Cardiac muscle cell (in vitro differentiated cells and primary cell): ENCODE measurements around the gene RPL36AL. TPM values are rescaled to one million over a fixed set of nuclear protein-coding genes. Genes with fewer than 3 reads are reported as not detected.
A peak's percentile ranks its signal among the peaks of the same experiment; 100 is the strongest.
"Not testable (repeated sequence)": the region's sequence is repeated elsewhere in the genome, so short reads cannot be mapped to it uniquely, and the experiment has no call there.

Experiments
- DNase-seq, 2 donors: peaks; one replicate each; pipeline versions ENCODE4 v3.0.0 to v3.0.0-alpha.2; 2010 to 2017; ENCODE audit warnings: low read depth in 1 of 2, low spot score in 1 of 2
- H3K27ac ChIP-seq: fragments of 200-600 bp; sonication (generic); 2 replicates; pipeline ENCODE4 v1.5.1; 2016
- H3K27me3 ChIP-seq: fragments of 200-600 bp; sonication (generic); 2 replicates; pipeline ENCODE4 v1.6.0; 2016; ENCODE audit warnings: control low read depth
- H3K36me3 ChIP-seq: fragments of 200-600 bp; sonication (generic); 2 replicates; pipeline ENCODE4 v1.5.1; 2016; ENCODE audit warnings: control low read depth
- H3K4me1 ChIP-seq: fragments of 200-600 bp; sonication (generic); 2 replicates; pipeline ENCODE4 v1.8.1; 2017; ENCODE audit warnings: low read depth, mild to moderate bottlenecking, mixed run types
- H3K4me3 ChIP-seq: fragments of 200-600 bp; sonication (generic); 2 replicates; pipeline ENCODE4 v1.5.1; 2016; ENCODE audit warnings: mild to moderate bottlenecking
- H3K9me3 ChIP-seq: fragments of 200-600 bp; sonication (generic); 2 replicates; pipeline ENCODE4 v1.5.1; 2017; ENCODE audit warnings: low read depth, mild to moderate bottlenecking, control low read depth
- CTCF ChIP-seq: IDR thresholded peaks from 2 replicates; pipeline ENCODE4 v1.5.1; 2012; ENCODE audit warnings: low read depth, mild to moderate bottlenecking, low read length
- polyA plus RNA-seq: library from polyadenylated mRNA; unstranded; fragments of >200 nt; fragmentation: Nextera tagmentation; extraction: Ambion mirVana; gene quantifications from 2 replicates; pipeline ENCODE4 v1.2.1, GENCODE V29; 2016
- total RNA-seq: library from RNA; depleted of rRNA; stranded (reverse); fragments of >200 nt; gene quantifications from 2 replicates; pipeline ENCODE4 v1.2.3, GENCODE V29; 2016

RPL36AL gene
- total and polyA plus RNA-seq, 2 experiments from 2014 or later, result 197 to 208 TPM

GRCh38 chr14:49622022-49622607 lies 1.7 kb upstream of the RPL36AL start:
- H3K4me3 ChIP-seq, result peak overlapping the region; percentile 83
- no peak for TF ChIP-seq CTCF
- H3K27me3 ChIP-seq, result no peaks in the 10 kb centered on the region
- peaks cover 19% of the 10 kb centered on the region for H3K4me1 ChIP-seq
- DNase-seq, result no peak
- peaks cover 9% of the 10 kb centered on the region for H3K36me3 ChIP-seq
- H3K27ac ChIP-seq, result no peak overlapping the region
- no peaks in the 10 kb centered on the region for H3K9me3 ChIP-seq

GRCh38 chr14:49621114-49621881 lies 872 bp upstream of the RPL36AL start:
- Histone ChIP-seq H3K4me3 (peak overlapping the region; percentile 83), H3K4me1 (peaks cover 19% of the 10 kb centered on the region), H3K9me3 (no peaks in the 10 kb centered on the region), H3K27me3 (no peaks in the 10 kb centered on the region), H3K27ac (peak overlapping the region; percentile 96), H3K36me3 (peaks cover 6% of the 10 kb centered on the region)
- peak in 1 of 2 donors; percentile 65 for DNase-seq
- no peak for TF ChIP-seq CTCF

- H3K9me3 ChIP-seq, result no peaks in the 10 kb centered on the region
- peak overlapping the region; percentile 96 for H3K27ac ChIP-seq
- peaks cover 19% of the 10 kb centered on the region for H3K4me1 ChIP-seq
- no peak for DNase-seq
- H3K27me3 ChIP-seq, result no peaks in the 10 kb centered on the region
- peaks cover 7% of the 10 kb centered on the region for H3K36me3 ChIP-seq
- H3K4me3 ChIP-seq, result peak overlapping the region; percentile 83
- TF ChIP-seq CTCF, result no peak
These were observed 696 bp downstream of the RPL36AL start for GRCh38 chr14:49619730-49620129.

GRCh38 chr14:49619273-49619672 lies 1.2 kb downstream of the RPL36AL start:
- H3K27me3 ChIP-seq, DNase-seq, H3K9me3 ChIP-seq, H3K36me3 ChIP-seq: not testable (repeated sequence)
- Histone ChIP-seq H3K4me1 (peaks cover 19% of the 10 kb centered on the region), H3K27ac (peak overlapping the region; percentile 96), H3K4me3 (peak overlapping the region; percentile 83)

GRCh38 chr14:49617852-49618519 lies 2.4 kb downstream of the RPL36AL start:
- Histone ChIP-seq H3K4me1 (peaks cover 14% of the 10 kb centered on the region), H3K27me3 (no peaks in the 10 kb centered on the region), H3K4me3 (no peak overlapping the region), H3K27ac (no peak overlapping the region), H3K9me3 (no peaks in the 10 kb centered on the region), H3K36me3 (peaks cover 9% of the 10 kb centered on the region)
- no peak for DNase-seq
- no peak for TF ChIP-seq CTCF

GRCh38 chr14:49615776-49616175 lies 4.7 kb downstream of the RPL36AL start:
- H3K9me3 ChIP-seq, result no peaks in the 10 kb centered on the region
- no peaks in the 10 kb centered on the region for H3K27me3 ChIP-seq
- no peak for TF ChIP-seq CTCF
- peak in 1 of 2 donors; percentile 69 for DNase-seq
- H3K4me3 ChIP-seq, result no peak overlapping the region
- peaks cover 9% of the 10 kb centered on the region for H3K36me3 ChIP-seq
- H3K27ac ChIP-seq, result no peak overlapping the region
- no peaks in the 10 kb centered on the region for H3K4me1 ChIP-seq
